HepG2 (cell line): Measurements from ENCODE around the gene PPA2. TPM values are rescaled to one million over a fixed set of nuclear protein-coding genes. Genes with fewer than 3 reads are reported as not detected.
"Not testable (repeated sequence)": the region's sequence is repeated elsewhere in the genome, so short reads cannot be mapped to it uniquely, and the experiment has no call there.

Source experiments
- ATAC-seq: fragments of 200-7000 bp; cut with Tn5 transposase; 3 replicates; pipeline ENCODE4 v1.9.1; 2020; ENCODE audit warnings: mild to moderate bottlenecking, moderate library complexity
- BruUV-seq: library from RNA; stranded (reverse); fragments of 400-500 nt; replicated peaks from 2 replicates; lab custom pipeline; 2021; lab: Mats Ljungman, UMichigan
- CTCF ChIA-PET: fragments of 300-600 bp; formaldehyde crosslinking; extraction: SDS; loops from one replicate; lab custom pipeline; 2021; ENCODE audit warnings: low total read pairs, inconsistent platforms, low intra/inter-chr PET ratio; lab: Yijun Ruan, JAX
- POLR2A ChIA-PET: fragments of 350-600 bp; sonication (Branson Sonifier 250); formaldehyde crosslinking; loops from one replicate; lab custom pipeline; 2020; ENCODE audit warnings: antibody characterized with exemption, inconsistent platforms; lab: Yijun Ruan, JAX
- DNase-seq: peaks from one replicate; pipeline ENCODE4 v3.0.0-alpha.2; 2015; ENCODE audit warnings: low spot score
- FAIRE-seq: peaks from 3 replicates; lab custom pipeline; 2011; peaks lifted over from hg19 to GRCh38; lab: Jason Lieb, UNC
- H2AFZ ChIP-seq: one replicate; pipeline ENCODE4 v1.6.1; 2011; ENCODE audit warnings: low read length, inconsistent platforms
- H3K27ac ChIP-seq: fragments of 300-600 bp; 3 replicates; pipeline ENCODE4 v1.8.0; 2011; ENCODE audit warnings: mixed run types, mild to moderate bottlenecking, mixed read lengths, low read length, inconsistent platforms; ENCODE audit not compliant: insufficient read depth; ENCODE audit errors: extremely low read length
- H3K27me3 ChIP-seq, 2 experiments: fragments of 200-600 bp in 1 of 2; 2 replicates in 1 of 2; 3 replicates in 1 of 2; pipeline versions ENCODE4 v1.6.0 to v1.8.0; 2011; ENCODE audit warnings: low read length in 2 of 2, mild to moderate bottlenecking in 2 of 2, moderate library complexity in 2 of 2, inconsistent platforms in 1 of 2; ENCODE audit not compliant: insufficient read depth in 2 of 2, control insufficient read depth in 1 of 2
- H3K36me3 ChIP-seq, 2 experiments: fragments of 200-600 bp in 1 of 2; replicated peaks in 1 of 2; 2 replicates in 1 of 2; 3 replicates in 1 of 2; pipeline versions ENCODE4 v1.5.1 to v1.8.0; 2011; ENCODE audit warnings: low read length in 2 of 2, inconsistent platforms in 1 of 2; ENCODE audit not compliant: insufficient read depth in 2 of 2, control insufficient read depth in 1 of 2
- H3K4me1 ChIP-seq: 2 replicates; pipeline ENCODE4 v1.5.1; 2012; ENCODE audit warnings: low read length, inconsistent platforms; ENCODE audit not compliant: insufficient read depth
- H3K4me2 ChIP-seq: 2 replicates; pipeline ENCODE4 v1.6.0; 2011; ENCODE audit warnings: low read depth, low read length, inconsistent platforms
- H3K4me3 ChIP-seq, 3 experiments: fragments of 200-600 bp in 1 of 3; sonication (generic), shearing (Covaris generic) in 1 of 3; replicated peaks in 1 of 3; 2 replicates each; pipeline ENCODE4 v1.5.1; 2011 to 2016; ENCODE audit warnings: low read length in 3 of 3, inconsistent platforms in 2 of 3, low read depth in 2 of 3, mild to moderate bottlenecking in 2 of 3, control low read depth in 1 of 3, mixed read lengths in 1 of 3; ENCODE audit not compliant: insufficient read depth in 1 of 3
- H3K79me2 ChIP-seq: one replicate; pipeline ENCODE4 v1.6.1; 2011; ENCODE audit warnings: low read length, inconsistent platforms; ENCODE audit not compliant: insufficient read depth
- H3K9ac ChIP-seq: 2 replicates; pipeline ENCODE4 v1.6.0; 2011; ENCODE audit warnings: mild to moderate bottlenecking, low read depth, low read length, inconsistent platforms; ENCODE audit not compliant: insufficient read depth
- H3K9me3 ChIP-seq: 2 replicates; pipeline ENCODE4 v1.5.1; 2012; ENCODE audit warnings: mild to moderate bottlenecking, low read length
- H4K20me1 ChIP-seq: 2 replicates; pipeline ENCODE4 v1.6.0; 2011; ENCODE audit warnings: inconsistent platforms, mild to moderate bottlenecking, low read length, moderate library complexity; ENCODE audit not compliant: insufficient read depth
- ATF1 ChIP-seq: IDR thresholded peaks from 2 replicates; pipeline ENCODE4 v1.6.1; 2016; ENCODE audit warnings: mild to moderate bottlenecking, control low read depth
- PTBP1 ChIP-seq: fragments of 200-400 bp; formaldehyde crosslinking; IDR thresholded peaks from 2 replicates; pipeline ENCODE4 v1.6.1; 2018; ENCODE audit warnings: low read length, low read depth; ENCODE audit not compliant: poor library complexity, severe bottlenecking
- SP2 ChIP-seq: sonication (generic); formaldehyde crosslinking; IDR thresholded peaks from 2 replicates; pipeline ENCODE4 v1.5.1; 2020; ENCODE audit warnings: mild to moderate bottlenecking, missing genetic modification reagents
- TCF7 ChIP-seq: sonication (generic); IDR thresholded peaks from 2 replicates; pipeline ENCODE4 v1.6.1; 2016; ENCODE audit warnings: antibody characterized with exemption, low read depth
- ZMYM3 ChIP-seq: sonication (generic); formaldehyde crosslinking; IDR thresholded peaks from 2 replicates; pipeline ENCODE4 v1.5.1; 2020; ENCODE audit warnings: mild to moderate bottlenecking, missing genetic modification reagents
- ZNF225 ChIP-seq: sonication (generic); formaldehyde crosslinking; IDR thresholded peaks from 2 replicates; pipeline ENCODE4 v1.4.0; 2020; ENCODE audit warnings: mild to moderate bottlenecking, missing genetic modification reagents
- WGBS: methylation state at CpG from one replicate; pipeline ENCODE4 v1.1.6; 2017; ENCODE audit warnings: low lambda C conversion rate; 5-methylcytosine and 5-hydroxymethylcytosine counted together
- in situ Hi-C: cut with HindIII; loops from 2 replicates; pipeline ENCODE4 v1.10.0; 2017; ENCODE audit warnings: low pct_unique_long_range_greater_than_20kb; ENCODE audit not compliant: extremely low pct_ligation_motif_present
- intact Hi-C: fragments of 100-400 bp; cut with micrococcal nuclease; formaldehyde crosslinking; loops from one replicate; pipeline ENCODE4 v1.10.0; 2022; ENCODE audit not compliant: unreplicated experiment
- polyA plus RNA-seq, 8 experiments: library from polyadenylated mRNA; depleted of rRNA in 3 of 8; stranded (reverse) in 7 of 8; unstranded in 1 of 8; fragments of >200 nt; fragmentation: Illumina TruSeq in 4 of 8; extraction: Trizol in 4 of 8; gene quantifications; 2 replicates each; pipeline versions ENCODE4 v1.2.1 to v1.2.3, GENCODE V29; 2011 to 2016; ENCODE audit warnings: low read depth in 4 of 8, missing spikeins in 1 of 8, mixed read lengths in 1 of 8; ENCODE audit not compliant: insufficient read depth in 1 of 8
- total RNA-seq, 5 experiments: library from RNA; depleted of rRNA; stranded (reverse); fragments of >200 nt; fragmentation: Illumina TruSeq; extraction: Trizol; gene quantifications; 2 replicates each; pipeline ENCODE4 v1.2.3, GENCODE V29; 2016; ENCODE audit warnings: low read depth in 1 of 5
- TF ChIP-seq, protein P1 (sequence below): IDR thresholded peaks from 2 replicates; pipeline ENCODE4 v1.6.1; 2016; ENCODE audit warnings: low read depth, borderline replicate concordance
- TF ChIP-seq, protein P2 (sequence below): fragments of 450-650 bp; IDR thresholded peaks from 2 replicates; pipeline ENCODE4 v1.6.1; 2017
- TF ChIP-seq, protein P3 (sequence below): sonication (generic); formaldehyde crosslinking; IDR thresholded peaks from 2 replicates; pipeline ENCODE4 v1.5.0; 2020; ENCODE audit warnings: mild to moderate bottlenecking, missing genetic modification reagents
- TF ChIP-seq, protein P4 (sequence below): sonication (generic); formaldehyde crosslinking; IDR thresholded peaks from 2 replicates; pipeline ENCODE4 v1.5.1; 2020; ENCODE audit warnings: missing genetic modification reagents, mild to moderate bottlenecking, borderline replicate concordance

Gene PPA2
- total and polyA plus RNA-seq, 2 of the 13 experiments (the other 11 are each of a cell fraction or from before 2014, with no cell fraction given): 44.2 to 70.6 TPM

DNA sequence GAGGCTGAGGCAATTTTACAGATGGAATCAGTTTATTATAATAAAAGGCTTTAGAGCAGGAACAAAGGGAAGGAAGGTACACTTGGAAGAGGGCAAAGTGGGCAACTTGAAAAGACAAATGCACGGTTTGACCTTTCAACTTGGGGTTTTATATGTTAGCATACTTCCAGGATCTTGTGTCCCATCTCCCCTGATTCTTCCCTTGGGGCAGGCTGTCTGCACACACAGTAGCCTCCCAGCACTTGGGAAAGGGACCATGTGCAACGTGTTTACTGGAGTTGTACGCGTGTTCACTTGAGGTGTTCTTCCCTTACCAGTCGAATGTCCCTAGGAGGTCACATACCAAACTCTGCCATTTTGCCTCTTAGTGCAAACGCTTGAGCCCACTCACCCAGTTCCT lies 7.3 kb downstream of the PPA2 start (continued):
- TF ChIP-seq, protein P1, sequence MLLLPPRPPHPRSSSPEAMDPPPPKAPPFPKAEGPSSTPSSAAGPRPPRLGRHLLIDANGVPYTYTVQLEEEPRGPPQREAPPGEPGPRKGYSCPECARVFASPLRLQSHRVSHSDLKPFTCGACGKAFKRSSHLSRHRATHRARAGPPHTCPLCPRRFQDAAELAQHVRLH (CRISPR knock-in tag): no peak
- TF ChIP-seq ZNF225 (CRISPR knock-in tag) (no peak), SP2 (CRISPR knock-in tag) (no peak), PTBP1 (no peak), ZMYM3 (CRISPR knock-in tag) (no peak), ATF1 (CRISPR knock-in tag) (no peak), TCF7 (no peak)
- TF ChIP-seq, protein P2, sequence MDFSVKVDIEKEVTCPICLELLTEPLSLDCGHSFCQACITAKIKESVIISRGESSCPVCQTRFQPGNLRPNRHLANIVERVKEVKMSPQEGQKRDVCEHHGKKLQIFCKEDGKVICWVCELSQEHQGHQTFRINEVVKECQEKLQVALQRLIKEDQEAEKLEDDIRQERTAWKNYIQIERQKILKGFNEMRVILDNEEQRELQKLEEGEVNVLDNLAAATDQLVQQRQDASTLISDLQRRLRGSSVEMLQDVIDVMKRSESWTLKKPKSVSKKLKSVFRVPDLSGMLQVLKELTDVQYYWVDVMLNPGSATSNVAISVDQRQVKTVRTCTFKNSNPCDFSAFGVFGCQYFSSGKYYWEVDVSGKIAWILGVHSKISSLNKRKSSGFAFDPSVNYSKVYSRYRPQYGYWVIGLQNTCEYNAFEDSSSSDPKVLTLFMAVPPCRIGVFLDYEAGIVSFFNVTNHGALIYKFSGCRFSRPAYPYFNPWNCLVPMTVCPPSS: no peak
- TF ChIP-seq, protein P3, sequence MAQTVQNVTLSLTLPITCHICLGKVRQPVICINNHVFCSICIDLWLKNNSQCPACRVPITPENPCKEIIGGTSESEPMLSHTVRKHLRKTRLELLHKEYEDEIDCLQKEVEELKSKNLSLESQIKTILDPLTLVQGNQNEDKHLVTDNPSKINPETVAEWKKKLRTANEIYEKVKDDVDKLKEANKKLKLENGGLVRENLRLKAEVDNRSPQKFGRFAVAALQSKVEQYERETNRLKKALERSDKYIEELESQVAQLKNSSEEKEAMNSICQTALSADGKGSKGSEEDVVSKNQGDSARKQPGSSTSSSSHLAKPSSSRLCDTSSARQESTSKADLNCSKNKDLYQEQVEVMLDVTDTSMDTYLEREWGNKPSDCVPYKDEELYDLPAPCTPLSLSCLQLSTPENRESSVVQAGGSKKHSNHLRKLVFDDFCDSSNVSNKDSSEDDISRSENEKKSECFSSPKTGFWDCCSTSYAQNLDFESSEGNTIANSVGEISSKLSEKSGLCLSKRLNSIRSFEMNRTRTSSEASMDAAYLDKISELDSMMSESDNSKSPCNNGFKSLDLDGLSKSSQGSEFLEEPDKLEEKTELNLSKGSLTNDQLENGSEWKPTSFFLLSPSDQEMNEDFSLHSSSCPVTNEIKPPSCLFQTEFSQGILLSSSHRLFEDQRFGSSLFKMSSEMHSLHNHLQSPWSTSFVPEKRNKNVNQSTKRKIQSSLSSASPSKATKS (CRISPR knock-in tag): no peak
- TF ChIP-seq, protein P4, sequence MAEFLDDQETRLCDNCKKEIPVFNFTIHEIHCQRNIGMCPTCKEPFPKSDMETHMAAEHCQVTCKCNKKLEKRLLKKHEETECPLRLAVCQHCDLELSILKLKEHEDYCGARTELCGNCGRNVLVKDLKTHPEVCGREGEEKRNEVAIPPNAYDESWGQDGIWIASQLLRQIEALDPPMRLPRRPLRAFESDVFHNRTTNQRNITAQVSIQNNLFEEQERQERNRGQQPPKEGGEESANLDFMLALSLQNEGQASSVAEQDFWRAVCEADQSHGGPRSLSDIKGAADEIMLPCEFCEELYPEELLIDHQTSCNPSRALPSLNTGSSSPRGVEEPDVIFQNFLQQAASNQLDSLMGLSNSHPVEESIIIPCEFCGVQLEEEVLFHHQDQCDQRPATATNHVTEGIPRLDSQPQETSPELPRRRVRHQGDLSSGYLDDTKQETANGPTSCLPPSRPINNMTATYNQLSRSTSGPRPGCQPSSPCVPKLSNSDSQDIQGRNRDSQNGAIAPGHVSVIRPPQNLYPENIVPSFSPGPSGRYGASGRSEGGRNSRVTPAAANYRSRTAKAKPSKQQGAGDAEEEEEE (CRISPR knock-in tag): no peak
- TF ChIP-seq, all 625 proteins: peak for 0

DNA sequence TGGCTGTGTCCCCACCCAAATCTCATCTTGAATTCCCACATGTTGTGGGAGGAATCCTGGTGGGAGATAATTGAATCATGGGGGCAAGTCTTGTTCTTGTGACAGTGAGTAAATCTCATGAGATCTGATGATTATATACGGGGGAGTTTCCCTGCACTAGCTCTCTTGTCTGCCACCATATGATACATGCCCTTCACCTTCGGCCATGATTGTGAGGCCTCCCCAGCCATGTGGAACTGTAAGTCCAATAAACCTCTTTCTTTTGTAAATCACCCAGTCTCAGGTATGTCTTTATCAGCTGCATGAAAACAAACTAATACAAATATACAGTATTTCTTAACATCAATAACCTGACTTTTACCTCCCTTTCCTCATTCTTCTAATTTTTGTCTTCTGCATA lies 9.3 kb downstream of the PPA2 start:
- FAIRE-seq, H3K27ac ChIP-seq, H3K9me3 ChIP-seq, CTCF ChIA-PET, DNase-seq, H3K4me3 ChIP-seq, H2AFZ ChIP-seq, ATAC-seq, intact Hi-C loops, H4K20me1 ChIP-seq, H3K9ac ChIP-seq, H3K27me3 ChIP-seq, H3K36me3 ChIP-seq, BruUV-seq, H3K4me1 ChIP-seq, H3K4me2 ChIP-seq: not testable (repeated sequence)
- peaks cover 15% of the 10 kb centered on the region for H3K79me2 ChIP-seq
- in situ Hi-C loops: loop anchor here (25.0 kb wide), 1 partner anchor 552 kb away; no protein-coding TSS in a partner anchor
- WGBS: 100% methylated on average over 2 of the region's 2 CpGs
- POLR2A ChIA-PET: interaction anchor here (1.2 kb wide), 1 partner anchor 9 kb away, joined by 4 read pairs; the partner anchor contains the start of gene PPA2
